ENCODE measurements around the gene INO80.

The INO80 gene

DNA sequence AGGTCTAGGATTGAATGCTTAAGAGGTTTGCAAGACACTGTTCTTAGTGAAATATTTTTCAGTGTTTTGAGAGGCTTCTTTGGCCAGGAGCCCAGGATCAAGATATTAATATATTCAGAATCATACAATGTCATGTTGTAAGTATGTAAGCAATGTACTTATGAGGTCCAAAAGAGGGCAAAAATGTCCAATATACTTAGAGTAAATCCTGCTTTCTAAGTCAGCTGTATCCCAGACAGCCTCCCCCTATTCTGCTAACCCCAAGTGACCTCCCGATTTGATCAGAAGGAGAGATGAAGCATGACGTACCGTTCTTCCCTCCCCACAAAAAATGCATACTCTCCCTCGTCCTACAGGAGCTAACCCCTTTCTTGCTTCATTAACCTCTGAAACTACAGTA is 91.9 kb downstream of the INO80 start:
- no peaks in the 10 kb centered on the region for H3K9me2 ChIP-seq (replicated peaks; ENCODE audit: low read depth, low read length)
- H3F3A ChIP-seq (ENCODE audit: low read depth), result no peaks in the 10 kb centered on the region
- H3K4me2 ChIP-seq (ENCODE audit: low read depth, low read length, poor library complexity, severe bottlenecking), result no peak overlapping the region
- TF ChIP-seq EZH2phosphoT487 (IDR thresholded peaks at IDR 0.05; ENCODE audit: borderline replicate concordance), result no peak
- TF ChIP-seq, protein P1, sequence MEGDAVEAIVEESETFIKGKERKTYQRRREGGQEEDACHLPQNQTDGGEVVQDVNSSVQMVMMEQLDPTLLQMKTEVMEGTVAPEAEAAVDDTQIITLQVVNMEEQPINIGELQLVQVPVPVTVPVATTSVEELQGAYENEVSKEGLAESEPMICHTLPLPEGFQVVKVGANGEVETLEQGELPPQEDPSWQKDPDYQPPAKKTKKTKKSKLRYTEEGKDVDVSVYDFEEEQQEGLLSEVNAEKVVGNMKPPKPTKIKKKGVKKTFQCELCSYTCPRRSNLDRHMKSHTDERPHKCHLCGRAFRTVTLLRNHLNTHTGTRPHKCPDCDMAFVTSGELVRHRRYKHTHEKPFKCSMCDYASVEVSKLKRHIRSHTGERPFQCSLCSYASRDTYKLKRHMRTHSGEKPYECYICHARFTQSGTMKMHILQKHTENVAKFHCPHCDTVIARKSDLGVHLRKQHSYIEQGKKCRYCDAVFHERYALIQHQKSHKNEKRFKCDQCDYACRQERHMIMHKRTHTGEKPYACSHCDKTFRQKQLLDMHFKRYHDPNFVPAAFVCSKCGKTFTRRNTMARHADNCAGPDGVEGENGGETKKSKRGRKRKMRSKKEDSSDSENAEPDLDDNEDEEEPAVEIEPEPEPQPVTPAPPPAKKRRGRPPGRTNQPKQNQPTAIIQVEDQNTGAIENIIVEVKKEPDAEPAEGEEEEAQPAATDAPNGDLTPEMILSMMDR (conservative IDR thresholded peaks at IDR 0.05; ENCODE audit: low read length), result no peak
- H3K27me3 ChIP-seq (ENCODE audit: insufficient read depth, low read length, poor library complexity, severe bottlenecking), result no peaks in the 10 kb centered on the region
- no peak overlapping the region for H3K9ac ChIP-seq (ENCODE audit: low read depth, low read length, poor library complexity, severe bottlenecking)
- H2AFZ ChIP-seq (ENCODE audit: low read length), result no peak overlapping the region
- H3K79me2 ChIP-seq (ENCODE audit: insufficient read depth, low read length), result no peaks in the 10 kb centered on the region
- peaks cover 62% of the 10 kb centered on the region; the same call in 1 of the 2 replicates for H3K36me3 ChIP-seq (ENCODE audit: insufficient read depth, low read length)
- H4K20me1 ChIP-seq (ENCODE audit: insufficient read depth, low read length, poor library complexity, severe bottlenecking), result no peaks in the 10 kb centered on the region
- H3K4me1 ChIP-seq (ENCODE audit: insufficient read depth, low read length, poor library complexity, severe bottlenecking), result no peaks in the 10 kb centered on the region
- no peak overlapping the region for H3K4me3 ChIP-seq (ENCODE audit: low read length, poor library complexity, severe bottlenecking)
- no peaks in the 10 kb centered on the region for H3K9me3 ChIP-seq (ENCODE audit: insufficient read depth, low read depth, low read length)

DNA sequence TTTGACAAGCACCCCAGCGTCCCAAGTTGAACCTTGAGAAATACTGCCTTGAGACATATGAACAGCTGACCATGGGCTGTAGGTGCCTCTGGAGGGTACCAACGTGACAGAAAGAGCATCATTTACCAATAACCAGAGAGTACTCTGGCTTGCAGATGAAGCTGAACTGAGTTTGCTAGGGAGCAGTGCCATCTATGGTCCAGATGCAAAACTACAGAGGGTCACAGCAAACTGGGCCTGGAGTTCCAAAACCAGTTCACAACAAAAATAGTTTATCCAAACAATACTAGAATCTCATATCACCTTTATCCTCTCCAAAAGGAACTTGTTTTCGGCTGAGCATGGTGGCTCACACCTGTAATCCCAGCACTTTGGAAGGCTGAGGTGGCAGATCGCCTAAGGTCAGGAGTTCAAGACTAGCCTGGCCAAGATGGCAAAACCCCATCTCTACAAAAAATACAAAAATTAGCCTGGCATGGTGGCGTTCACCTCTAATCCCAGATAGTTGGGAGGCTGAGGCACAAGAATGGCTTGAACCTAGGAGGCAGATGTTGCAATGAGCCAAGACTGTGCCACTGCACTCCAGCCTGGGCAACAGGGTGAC is 93.5 kb downstream of the INO80 start:
- Histone ChIP-seq H3K36me3 (ENCODE audit: insufficient read depth, low read length) (peaks cover 62% of the 10 kb centered on the region; the same call in 1 of the 2 replicates), H3F3A (ENCODE audit: low read depth) (no peaks in the 10 kb centered on the region), H3K4me1 (ENCODE audit: insufficient read depth, low read length, poor library complexity, severe bottlenecking) (peaks cover 8% of the 10 kb centered on the region), H3K4me3 (ENCODE audit: low read length, poor library complexity, severe bottlenecking) (no peak overlapping the region), H3K79me2 (ENCODE audit: insufficient read depth, low read length) (no peaks in the 10 kb centered on the region), H3K9me3 (ENCODE audit: insufficient read depth, low read depth, low read length) (no peaks in the 10 kb centered on the region), H3K9me2 (replicated peaks; ENCODE audit: low read depth, low read length) (no peaks in the 10 kb centered on the region), H2AFZ (ENCODE audit: low read length) (no peak overlapping the region), H3K9ac (ENCODE audit: low read depth, low read length, poor library complexity, severe bottlenecking) (no peak overlapping the region), H4K20me1 (ENCODE audit: insufficient read depth, low read length, poor library complexity, severe bottlenecking) (no peaks in the 10 kb centered on the region), H3K27me3 (ENCODE audit: insufficient read depth, low read length, poor library complexity, severe bottlenecking) (no peaks in the 10 kb centered on the region), H3K4me2 (ENCODE audit: low read depth, low read length, poor library complexity, severe bottlenecking) (no peak overlapping the region)
- TF ChIP-seq, protein P1 (conservative IDR thresholded peaks at IDR 0.05; ENCODE audit: low read length), result peak; percentile 83
- no peak for TF ChIP-seq EZH2phosphoT487 (IDR thresholded peaks at IDR 0.05; ENCODE audit: borderline replicate concordance)

DNA sequence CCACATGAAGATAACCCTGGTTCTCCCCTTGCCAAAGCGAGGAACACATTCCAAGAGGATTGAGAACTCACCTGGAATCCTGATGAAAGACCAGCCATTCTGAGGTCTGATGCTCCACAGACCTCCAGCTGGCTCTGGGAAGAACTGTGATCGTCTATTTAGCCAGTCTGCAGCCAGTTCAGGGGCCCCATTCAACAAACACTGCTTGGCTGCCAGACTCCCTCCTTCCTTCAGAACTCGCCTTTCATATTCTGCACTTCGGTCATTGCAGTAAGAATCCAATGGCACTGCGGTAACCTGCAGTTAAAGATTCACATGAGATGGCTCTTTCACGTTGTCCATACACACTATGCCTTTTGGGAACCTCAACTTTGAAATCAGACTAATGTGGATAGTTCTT is 95.3 kb downstream of the INO80 start:
- no peak overlapping the region for H2AFZ ChIP-seq (ENCODE audit: low read length)
- no peak overlapping the region for H3K4me3 ChIP-seq (ENCODE audit: low read length, poor library complexity, severe bottlenecking)
- peaks cover 19% of the 10 kb centered on the region for H3K4me1 ChIP-seq (ENCODE audit: insufficient read depth, low read length, poor library complexity, severe bottlenecking)
- no peaks in the 10 kb centered on the region for H3K9me2 ChIP-seq (replicated peaks; ENCODE audit: low read depth, low read length)
- TF ChIP-seq, protein P1 (conservative IDR thresholded peaks at IDR 0.05; ENCODE audit: low read length), result no peak
- no peak for TF ChIP-seq EZH2phosphoT487 (IDR thresholded peaks at IDR 0.05; ENCODE audit: borderline replicate concordance)
- H4K20me1 ChIP-seq (ENCODE audit: insufficient read depth, low read length, poor library complexity, severe bottlenecking), result no peaks in the 10 kb centered on the region
- H3K36me3 ChIP-seq (ENCODE audit: insufficient read depth, low read length), result peaks cover 52% of the 10 kb centered on the region; the same call in 1 of the 2 replicates
- no peaks in the 10 kb centered on the region for H3K9me3 ChIP-seq (ENCODE audit: insufficient read depth, low read depth, low read length)
- no peak overlapping the region for H3K9ac ChIP-seq (ENCODE audit: low read depth, low read length, poor library complexity, severe bottlenecking)
- no peaks in the 10 kb centered on the region for H3F3A ChIP-seq (ENCODE audit: low read depth)
- H3K27me3 ChIP-seq (ENCODE audit: insufficient read depth, low read length, poor library complexity, severe bottlenecking), result no peaks in the 10 kb centered on the region
- no peaks in the 10 kb centered on the region; the same call in 1 of the 2 replicates for H3K79me2 ChIP-seq (ENCODE audit: insufficient read depth, low read length)
- H3K4me2 ChIP-seq (ENCODE audit: low read depth, low read length, poor library complexity, severe bottlenecking), result no peak overlapping the region

Measured in Loucy (cell line).